UCSD-AML1 (cell line): Measurements from ENCODE around the gene COTL1.
"Not testable (repeated sequence)": the region's sequence is repeated elsewhere in the genome, so short reads cannot be mapped to it uniquely, and the experiment has no call there.

ENCODE experiments used
- DNase-seq: peaks from one replicate; lab custom pipeline; 2025; ENCODE audit not compliant: unreplicated experiment; lab: John Stamatoyannopoulos, UW

Gene COTL1

DNA sequence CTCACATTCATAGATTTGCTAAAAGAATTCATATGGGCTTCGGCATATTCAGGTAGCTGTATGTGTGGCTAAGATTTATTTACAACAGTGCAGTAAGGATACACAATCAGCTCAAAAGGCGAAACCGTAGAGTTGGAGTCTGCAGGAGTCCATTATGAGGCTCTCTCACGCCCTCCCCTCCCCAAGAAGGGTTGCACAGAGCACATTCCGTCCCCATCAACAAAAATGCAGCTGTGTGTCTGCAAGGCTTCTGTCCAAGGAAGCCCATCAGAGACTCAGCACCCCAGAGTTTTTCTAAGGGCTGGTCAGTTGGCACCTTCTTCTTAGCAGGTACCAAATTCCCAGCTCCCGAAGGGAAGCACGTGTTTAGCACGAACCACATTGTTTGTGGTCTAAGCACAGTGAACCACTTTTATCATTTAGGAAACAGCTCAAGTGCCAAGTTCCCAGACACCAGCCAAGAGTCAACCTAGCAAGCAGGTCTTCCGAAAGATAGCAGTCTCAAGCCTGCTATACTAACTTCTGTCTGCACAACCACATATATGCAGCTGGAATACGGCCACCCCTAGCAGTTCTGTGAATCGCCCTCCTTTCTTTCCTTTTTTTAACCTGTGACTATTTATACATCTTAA, 84.9 kb downstream of the COTL1 start:
- DNase-seq: peak; percentile 36

DNA sequence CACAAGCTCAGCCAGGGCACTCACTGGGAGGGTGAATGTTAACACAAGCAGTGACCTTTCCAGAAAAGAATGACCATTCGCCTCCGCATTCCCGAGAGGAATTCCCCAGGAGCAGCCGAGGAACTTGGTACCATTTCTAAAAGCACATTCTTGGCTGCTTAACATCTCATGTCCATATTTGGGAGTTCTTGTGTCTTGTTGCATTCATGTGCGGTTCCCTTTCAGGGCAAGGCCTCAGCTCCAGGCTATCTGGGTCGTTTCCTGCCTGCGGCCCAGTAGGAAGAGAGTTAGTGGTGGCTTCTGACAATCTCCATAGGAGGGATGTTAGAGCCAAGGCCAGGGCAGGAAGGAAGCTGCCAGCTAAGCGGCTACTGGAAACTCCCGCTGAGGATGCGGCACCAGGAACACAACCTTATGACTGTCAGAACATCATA, 85.6 kb downstream of the COTL1 start:
- peak; percentile 84 for DNase-seq

DNA sequence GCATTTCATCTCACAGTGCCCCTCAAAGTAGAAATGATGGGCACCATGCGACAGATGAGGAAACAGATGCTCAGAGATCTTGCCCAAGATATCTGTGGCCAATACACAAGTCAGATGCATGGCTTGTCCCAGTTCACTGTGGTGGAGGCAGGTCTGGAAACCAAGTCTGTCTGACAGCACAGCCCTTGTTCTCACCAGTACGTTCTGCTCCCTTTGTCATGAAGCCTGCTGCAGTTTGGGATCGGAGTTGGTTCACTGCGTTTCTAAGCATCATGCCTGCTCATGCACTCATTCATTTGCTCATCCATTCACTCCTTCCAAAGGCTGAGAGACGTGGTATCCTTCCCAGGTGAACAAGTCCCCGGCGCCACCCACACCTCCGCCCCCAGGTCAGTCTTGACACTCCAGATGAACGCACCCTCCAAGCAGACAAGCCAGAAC, 86.2 kb downstream of the COTL1 start:
- DNase-seq: peak; percentile 34

DNA sequence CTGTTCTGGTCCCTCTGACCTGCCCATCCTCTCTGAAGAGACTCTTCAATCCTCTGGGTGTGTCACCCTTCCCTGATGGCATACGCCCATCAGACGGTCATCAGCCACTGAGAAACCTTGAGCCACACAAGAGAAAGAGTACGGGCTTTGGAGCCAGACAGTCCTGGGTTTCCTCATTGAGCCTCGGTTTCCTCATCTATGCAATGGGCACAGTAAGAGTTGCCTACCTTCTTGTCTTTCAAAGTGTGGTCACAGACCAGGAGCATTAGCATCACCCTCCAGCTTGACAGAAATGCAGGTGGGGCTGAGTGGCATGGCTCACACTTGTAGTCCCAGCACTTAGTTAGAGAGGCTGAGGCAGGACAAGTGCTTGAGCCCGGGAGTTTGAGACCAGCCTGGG, 87.3 kb downstream of the COTL1 start:
- no peak for DNase-seq

DNA sequence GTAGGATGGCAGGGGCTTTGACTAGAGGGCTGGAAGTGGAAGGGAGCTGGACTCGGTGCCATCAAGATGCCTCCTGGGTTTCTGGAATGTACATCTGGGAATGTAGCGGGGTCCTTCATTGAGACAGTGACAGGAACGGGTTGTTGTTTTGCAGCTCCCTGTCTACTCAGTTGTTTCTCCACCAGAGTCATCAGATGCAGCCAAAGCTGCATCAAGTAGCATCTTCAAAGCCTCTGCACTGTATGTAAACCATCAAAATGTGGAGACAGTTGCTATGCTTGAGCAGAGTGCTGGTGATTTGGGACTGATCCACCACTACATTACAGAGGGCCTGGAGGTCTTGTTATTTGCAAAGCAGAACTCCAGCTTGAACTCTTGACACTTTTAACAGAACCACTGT, 88.3 kb downstream of the COTL1 start:
- DNase-seq: no peak

DNA sequence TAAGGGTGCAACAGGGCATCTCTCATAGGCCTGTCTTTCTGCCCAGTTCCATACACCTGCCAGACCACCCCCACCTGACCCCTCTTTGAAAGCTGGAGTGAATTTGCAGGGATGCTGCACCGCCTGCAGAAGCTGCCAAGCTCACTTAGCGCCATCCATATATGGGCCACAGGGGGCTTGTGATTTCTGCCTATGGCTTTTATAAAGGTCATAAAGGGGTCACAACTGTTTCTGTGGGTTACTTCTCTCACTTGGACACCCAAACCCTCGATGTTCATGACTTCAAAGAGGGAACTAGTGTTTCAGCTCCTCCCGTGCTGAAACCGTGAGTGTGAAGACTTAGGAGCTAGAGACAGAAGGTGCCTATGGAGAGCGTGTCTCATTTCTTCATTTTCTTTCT, 89.6 kb downstream of the COTL1 start:
- no peak for DNase-seq

DNA sequence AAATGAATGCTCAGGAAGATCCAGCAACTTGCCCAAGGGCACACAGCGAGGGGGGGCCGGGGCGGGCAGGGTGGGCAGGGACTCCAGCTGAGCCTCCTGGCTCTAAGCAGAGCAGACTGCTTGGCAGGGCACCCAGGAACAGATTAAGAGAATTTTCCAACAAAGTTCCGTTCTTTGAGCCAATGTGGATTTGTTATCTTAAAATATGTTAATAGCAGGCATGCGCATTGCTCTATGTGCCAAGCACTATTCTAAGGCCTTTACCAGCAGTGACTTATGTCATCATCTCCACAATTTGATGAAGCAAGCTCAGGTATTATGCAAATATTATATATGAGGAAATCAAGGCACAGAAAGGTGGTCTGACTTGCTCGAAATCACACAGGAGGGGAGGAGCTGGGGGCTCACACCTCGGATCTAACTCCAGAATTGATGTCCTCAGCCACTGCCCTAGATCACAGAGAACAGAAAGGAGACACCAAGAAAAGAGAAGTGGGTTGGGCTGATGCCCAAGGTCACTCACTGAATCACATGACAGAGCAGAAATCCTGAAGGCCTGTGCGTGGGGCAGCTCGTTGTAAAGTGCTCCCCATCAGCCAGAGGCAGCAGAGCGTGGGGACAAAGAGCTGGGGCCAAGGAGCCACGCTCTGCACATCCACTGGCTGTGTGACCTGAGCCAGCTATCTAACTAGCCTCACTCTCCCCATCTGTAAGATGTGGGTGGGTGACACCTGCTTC, 90.2 kb downstream of the COTL1 start:
- peak; percentile 36 for DNase-seq

DNA sequence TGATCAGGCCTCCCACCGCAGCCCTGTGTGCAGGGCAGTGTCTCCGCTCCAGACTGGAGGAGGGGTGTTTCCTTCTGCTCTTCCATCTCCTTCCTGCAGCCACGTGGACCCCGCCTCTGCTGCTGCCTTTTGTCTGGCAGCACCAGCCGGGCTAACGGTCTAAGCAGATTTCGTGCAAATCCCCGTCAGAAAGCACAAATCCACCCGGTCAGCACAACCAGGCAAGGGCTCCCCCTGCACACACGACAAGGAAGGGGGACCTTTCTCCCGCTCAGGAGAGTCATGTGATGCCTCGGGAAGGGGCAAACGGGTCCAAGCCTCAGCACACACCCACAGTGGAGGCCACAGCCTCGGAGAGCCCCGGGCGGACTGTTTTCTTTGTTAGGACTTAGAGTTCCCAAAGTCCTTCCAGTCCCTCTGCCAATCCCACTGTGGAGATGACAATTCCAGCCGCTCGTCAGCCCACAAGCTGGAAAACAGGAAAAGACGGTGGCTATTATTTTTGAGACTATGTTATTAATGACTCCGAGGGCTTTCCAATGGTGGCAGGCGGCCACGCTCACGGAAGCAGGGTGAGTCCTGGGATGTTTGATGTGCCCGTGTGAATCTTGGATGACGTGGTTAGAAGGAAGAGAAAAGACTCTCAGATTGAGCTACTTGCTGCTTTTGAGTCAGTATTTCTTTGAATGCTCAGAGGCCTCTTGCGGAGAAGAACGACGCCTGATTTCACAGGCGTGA, 90.9 kb downstream of the COTL1 start:
- peak; percentile 59 for DNase-seq

DNA sequence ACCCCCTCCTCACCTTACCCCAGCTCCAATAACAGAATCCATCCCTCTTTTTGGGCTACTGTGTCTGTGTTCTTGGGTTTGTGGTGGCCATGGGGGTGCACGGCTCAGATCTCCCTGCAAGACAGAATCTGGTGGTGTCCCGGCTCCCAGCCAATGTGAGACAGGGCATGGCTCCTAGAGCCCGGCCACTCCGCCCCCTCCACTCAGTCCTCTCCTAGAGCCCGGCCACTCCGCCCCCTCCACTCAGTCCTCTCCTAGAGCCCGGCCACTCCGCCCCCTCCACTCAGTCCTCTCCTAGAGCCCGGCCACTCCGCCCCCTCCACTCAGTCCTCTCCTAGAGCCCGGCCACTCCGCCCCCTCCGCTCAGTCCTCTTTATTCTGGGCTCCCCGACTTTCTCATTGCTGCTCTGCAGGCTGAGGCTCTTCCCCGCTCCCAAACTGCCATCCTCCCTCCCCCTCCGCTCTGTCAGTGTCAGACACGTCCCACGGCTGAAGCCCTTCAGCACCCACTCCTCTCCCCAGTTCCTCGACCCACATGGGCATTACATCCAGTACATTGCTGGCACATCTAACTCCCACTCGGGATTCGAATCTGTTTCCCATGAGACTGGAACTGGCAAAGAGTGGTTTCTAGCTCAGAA, 92.8 kb downstream of the COTL1 start:
- not testable (repeated sequence) for DNase-seq

DNA sequence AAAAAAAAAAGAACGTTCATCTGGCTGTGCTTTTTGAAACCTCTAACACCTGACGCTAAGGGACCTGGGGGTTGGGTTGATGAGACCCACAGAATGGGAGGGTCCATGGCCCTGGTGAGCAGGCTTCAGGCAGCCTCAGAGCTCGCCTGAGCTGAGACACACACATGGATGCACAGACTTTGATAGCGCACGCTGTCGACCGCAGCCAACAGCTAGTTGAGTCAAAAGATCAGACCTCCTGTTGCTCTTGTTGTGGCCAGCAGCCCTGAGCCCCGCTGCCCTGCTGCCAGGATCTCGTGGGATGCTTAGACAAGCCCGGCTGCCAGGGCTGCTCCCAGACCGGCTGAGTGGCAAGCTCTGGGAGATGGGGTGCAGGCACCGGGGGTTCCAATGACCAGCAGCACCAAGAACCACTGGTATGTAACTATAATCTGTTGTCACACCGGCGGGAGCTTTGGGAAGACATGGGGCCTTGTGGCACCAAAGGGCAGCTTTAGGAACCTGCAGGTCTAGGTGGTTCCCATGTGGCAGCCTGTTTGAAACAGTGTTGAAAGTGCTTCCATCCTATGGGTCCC, 93.4 kb downstream of the COTL1 start:
- DNase-seq: no peak

DNA sequence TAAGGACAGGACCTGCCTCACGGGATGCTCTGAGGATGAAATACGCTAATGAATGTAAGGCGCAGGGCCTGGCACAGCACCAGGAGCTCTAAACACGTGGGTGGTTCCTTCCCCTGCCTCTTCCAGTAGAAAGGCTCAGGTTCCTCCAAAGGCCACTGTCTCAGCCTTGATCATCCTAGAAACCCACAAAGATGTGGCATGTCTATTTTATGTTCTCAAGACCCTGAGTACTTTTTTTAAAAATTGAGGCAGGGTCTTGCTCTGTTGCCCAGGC, 96.4 kb downstream of the COTL1 start:
- DNase-seq: no peak

DNA sequence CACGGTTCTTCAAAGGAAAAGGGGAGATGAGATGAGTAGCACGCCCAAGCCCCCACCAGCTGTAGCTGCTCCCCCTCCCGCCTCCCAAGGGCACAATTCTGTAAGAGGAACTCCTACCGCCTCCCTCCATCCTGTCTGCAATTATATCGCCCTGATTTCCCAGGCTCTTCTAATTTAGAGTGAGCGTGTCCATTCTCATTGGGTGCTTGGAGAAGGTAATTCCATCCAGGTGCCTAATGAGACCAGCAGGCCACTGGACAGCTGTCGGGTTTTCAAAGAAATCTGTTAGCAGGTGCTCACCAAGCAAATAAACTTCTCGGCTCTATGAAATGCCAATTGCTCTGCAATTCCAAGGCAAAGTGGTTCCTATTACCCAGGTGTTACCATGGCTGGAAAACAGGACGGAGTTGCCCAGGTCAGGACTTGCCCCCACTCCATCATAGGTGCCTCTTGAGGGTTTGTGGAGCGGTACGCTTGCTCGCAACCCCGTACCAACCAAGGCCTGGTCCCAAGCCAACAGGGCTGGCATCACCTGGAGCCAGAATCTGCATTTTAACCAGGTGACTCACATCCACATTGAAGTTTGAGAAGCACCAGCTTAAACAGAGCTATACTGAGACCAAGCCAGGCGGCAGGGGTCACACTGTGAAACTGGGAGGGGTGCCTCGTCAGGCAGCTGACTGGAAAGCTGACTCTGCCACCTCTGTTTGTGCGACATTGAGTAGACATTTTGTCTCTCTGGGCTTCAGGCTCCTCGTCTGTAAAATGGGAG, 97.0 kb downstream of the COTL1 start:
- no peak for DNase-seq

DNA sequence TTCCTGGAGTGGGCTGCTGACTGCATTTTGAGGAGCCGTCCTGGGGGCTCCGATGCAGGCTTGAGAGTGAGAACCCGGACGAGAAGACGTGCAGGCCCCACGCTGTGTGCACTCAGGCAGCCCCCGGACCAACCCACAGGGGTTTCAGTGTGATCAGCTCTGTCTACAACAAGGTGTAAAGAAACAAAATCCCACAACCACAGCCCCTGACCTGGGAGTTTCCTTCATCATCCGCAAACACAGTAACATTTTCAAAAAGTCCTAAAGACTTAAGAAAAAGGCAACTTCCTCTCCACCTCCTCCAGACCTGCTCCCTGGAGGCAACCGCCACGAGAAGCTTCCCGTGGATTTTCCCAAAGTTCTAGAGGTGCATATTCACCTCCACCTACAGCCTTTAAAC, 98.0 kb downstream of the COTL1 start:
- DNase-seq: no peak

DNA sequence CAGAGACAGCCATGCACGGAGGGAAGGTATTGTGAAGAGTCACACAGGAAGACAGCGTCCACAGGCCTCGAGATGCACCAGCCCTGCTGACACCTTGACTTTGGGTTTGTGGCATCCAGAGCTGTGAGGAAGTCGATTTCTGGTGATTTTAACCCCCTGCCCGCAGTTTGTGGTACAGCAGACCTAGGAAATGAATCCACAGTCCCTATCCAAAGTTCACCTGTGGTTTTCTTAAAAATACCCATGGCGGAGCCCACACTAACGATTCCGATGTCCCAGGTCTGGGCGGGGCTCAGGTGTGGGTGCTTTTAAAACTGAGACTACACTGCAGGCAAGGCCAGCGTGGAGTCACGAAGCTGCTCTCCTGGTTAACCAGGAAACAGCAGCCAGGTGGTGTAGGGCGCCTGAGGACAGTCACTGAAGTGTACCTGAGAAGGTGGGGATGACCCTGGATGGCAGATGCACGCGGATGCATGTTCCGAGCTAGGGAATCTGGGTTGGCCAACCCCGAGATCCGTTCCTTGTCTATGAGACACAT, 99.0 kb downstream of the COTL1 start:
- no peak for DNase-seq

DNA sequence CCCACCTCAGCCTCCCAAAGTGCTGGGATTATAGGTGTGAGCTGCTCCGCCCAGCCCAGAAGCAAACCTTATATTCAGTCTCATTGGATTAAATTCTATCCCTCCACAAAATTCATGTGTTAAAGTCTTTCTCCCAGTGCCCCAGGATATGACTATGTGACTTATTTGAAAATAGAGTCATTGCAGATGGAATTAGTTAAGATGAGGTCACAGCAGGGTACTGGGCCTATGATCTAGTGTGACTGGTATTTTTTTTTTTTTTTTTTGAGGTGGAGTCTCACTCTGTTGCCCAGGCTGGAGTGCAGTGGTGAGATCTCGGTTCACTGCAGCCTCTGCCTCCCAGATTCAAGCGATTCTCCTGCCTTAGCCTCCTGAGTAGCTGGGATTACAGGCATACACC, 99.7 kb downstream of the COTL1 start:
- DNase-seq: not testable (repeated sequence)

DNA sequence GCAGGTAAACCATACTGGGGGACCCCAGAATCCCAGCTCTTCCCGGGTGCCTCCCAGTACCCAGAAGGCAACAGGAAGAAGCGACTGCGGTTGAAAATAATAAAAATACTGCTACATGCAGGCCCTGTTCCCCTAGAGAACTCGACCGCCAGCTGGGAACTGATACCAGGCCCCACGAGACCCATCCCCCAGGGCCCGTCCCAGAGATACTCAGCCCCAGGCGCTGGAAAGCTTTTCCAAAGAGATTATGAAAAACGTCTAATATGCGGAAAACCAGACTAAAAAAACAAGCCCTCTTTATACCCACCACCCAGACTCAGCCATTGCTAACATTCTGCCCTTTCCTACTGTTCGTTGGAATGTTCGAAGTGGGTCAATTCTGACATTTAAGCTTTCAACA, 100.5 kb downstream of the COTL1 start:
- DNase-seq: no peak
